Endothelial cell (in vitro differentiated cells): ENCODE measurements around the gene FAM118B. TPM values are rescaled to one million over a fixed set of nuclear protein-coding genes. Genes with fewer than 3 reads are reported as not detected.

ENCODE experiments used
- DNase-seq: peaks from one replicate; pipeline ENCODE4 v3.0.0; 2021; ENCODE audit warnings: low spot score
- H3K27ac Mint-ChIP-seq: one replicate; pipeline ENCODE4 v1.8.0; 2021; ENCODE audit warnings: mixed read lengths, inconsistent platforms; ENCODE audit not compliant: unreplicated experiment
- H3K27me3 Mint-ChIP-seq: one replicate; pipeline ENCODE4 v1.8.0; 2021; ENCODE audit warnings: mild to moderate bottlenecking, moderate library complexity, mixed read lengths, inconsistent platforms; ENCODE audit not compliant: unreplicated experiment
- H3K36me3 Mint-ChIP-seq: one replicate; pipeline ENCODE4 v1.8.0; 2021; ENCODE audit warnings: mild to moderate bottlenecking, low read depth, mixed read lengths, inconsistent platforms; ENCODE audit not compliant: unreplicated experiment
- H3K4me1 Mint-ChIP-seq: one replicate; pipeline ENCODE4 v1.8.0; 2021; ENCODE audit warnings: mild to moderate bottlenecking, mixed read lengths, inconsistent platforms; ENCODE audit not compliant: unreplicated experiment
- H3K4me3 Mint-ChIP-seq: one replicate; pipeline ENCODE4 v1.8.0; 2021; ENCODE audit warnings: mild to moderate bottlenecking, mixed read lengths, inconsistent platforms; ENCODE audit not compliant: unreplicated experiment
- H3K9me3 Mint-ChIP-seq: one replicate; pipeline ENCODE4 v1.8.0; 2021; ENCODE audit warnings: mixed read lengths, inconsistent platforms; ENCODE audit not compliant: unreplicated experiment
- CTCF ChIP-seq: fragments of 200-600 bp; sonication (generic); IDR thresholded peaks from one replicate; pipeline ENCODE4 v1.5.0; 2021; ENCODE audit warnings: antibody characterized with exemption; ENCODE audit not compliant: unreplicated experiment
- total RNA-seq: library from RNA; stranded (reverse); fragmentation: NEBNext Ultra II Directional; extraction: Animal tissue kit (Norgen Biotek cat#: 25700); gene quantifications from one replicate; pipeline ENCODE4 v1.2.1, GENCODE V29; 2021; ENCODE audit not compliant: unreplicated experiment

The FAM118B gene
- total RNA-seq, 1 donor from 2014 or later = 48.1 TPM

GRCh38 chr11:126195119-126195518, 16.5 kb upstream of the FAM118B start:
- Mint-ChIP-seq H3K27me3 (peaks cover 8% of the 10 kb centered on the region), H3K4me3 (no peak overlapping the region), H3K27ac (no peak overlapping the region), H3K9me3 (no peaks in the 10 kb centered on the region), H3K4me1 (no peaks in the 10 kb centered on the region), H3K36me3 (peaks cover 32% of the 10 kb centered on the region)
- TF ChIP-seq CTCF = no peak
- no peak for DNase-seq

GRCh38 chr11:126197277-126197939, 14.2 kb upstream of the FAM118B start:
- Mint-ChIP-seq H3K27ac (no peak overlapping the region), H3K27me3 (peaks cover 8% of the 10 kb centered on the region), H3K4me3 (peak overlapping the region; percentile 81), H3K9me3 (no peaks in the 10 kb centered on the region), H3K4me1 (no peaks in the 10 kb centered on the region), H3K36me3 (peaks cover 41% of the 10 kb centered on the region)
- no peak for DNase-seq
- no peak for TF ChIP-seq CTCF

GRCh38 chr11:126198648-126199047, 12.9 kb upstream of the FAM118B start:
- H3K27ac Mint-ChIP-seq = no peak overlapping the region
- peaks cover 46% of the 10 kb centered on the region for H3K36me3 Mint-ChIP-seq
- DNase-seq = no peak

GRCh38 chr11:126202646-126203359, 8.8 kb upstream of the FAM118B start:
- peaks cover 5% of the 10 kb centered on the region for H3K27me3 Mint-ChIP-seq
- no peaks in the 10 kb centered on the region for H3K9me3 Mint-ChIP-seq
- peaks cover 33% of the 10 kb centered on the region for H3K36me3 Mint-ChIP-seq
- no peak overlapping the region for H3K27ac Mint-ChIP-seq
- no peak for DNase-seq
- no peaks in the 10 kb centered on the region for H3K4me1 Mint-ChIP-seq
- TF ChIP-seq CTCF = no peak
- no peak overlapping the region for H3K4me3 Mint-ChIP-seq

More at GRCh38 chr11:126198648-126199047, 12.9 kb upstream of the FAM118B start:
- Mint-ChIP-seq H3K4me3 (no peak overlapping the region), H3K9me3 (no peaks in the 10 kb centered on the region), H3K4me1 (no peaks in the 10 kb centered on the region), H3K27me3 (peaks cover 8% of the 10 kb centered on the region)
- TF ChIP-seq CTCF = no peak

- Mint-ChIP-seq H3K9me3 (no peaks in the 10 kb centered on the region), H3K4me1 (peaks cover 2% of the 10 kb centered on the region), H3K27ac (no peak overlapping the region), H3K36me3 (peaks cover 25% of the 10 kb centered on the region), H3K27me3 (peaks cover 1% of the 10 kb centered on the region), H3K4me3 (no peak overlapping the region)
- no peak for DNase-seq
- TF ChIP-seq CTCF = no peak
Observed at GRCh38 chr11:126205359-126205758, 6.2 kb upstream of the FAM118B start.
